Lower leg skin (tissue), 4 donors: ENCODE data around the gene SLC12A9. TPM values are rescaled to one million over a fixed set of nuclear protein-coding genes. Genes with fewer than 3 reads are reported as not detected.

ENCODE experiments used
- DNase-seq, 2 donors: peaks; one replicate each; pipeline ENCODE4 v3.0.0-alpha.2; 2019; ENCODE audit warnings: low spot score in 2 of 2
- H3K4me3 ChIP-seq: fragments of 200-600 bp; sonication (generic); 2 replicates; pipeline ENCODE4 v1.5.1; 2017; ENCODE audit warnings: mild to moderate bottlenecking, low read depth; ENCODE audit not compliant: poor library complexity, severe bottlenecking
- CTCF ChIP-seq, 3 donors: fragments of 450-650 bp; IDR thresholded peaks; one replicate each; pipeline ENCODE4 v1.5.1; 2016; ENCODE audit warnings: antibody characterized with exemption in 3 of 3, mild to moderate bottlenecking in 3 of 3, moderate library complexity in 2 of 3
- POLR2A ChIP-seq, 2 donors: fragments of 450-650 bp; IDR thresholded peaks; one replicate each; pipeline ENCODE4 v1.6.1; 2016 to 2017; ENCODE audit warnings: antibody characterized with exemption in 2 of 2, mild to moderate bottlenecking in 1 of 2, moderate library complexity in 1 of 2
- whole genome bisulfite sequencing, 2 donors: methylation state at CpG; one replicate each; pipeline ENCODE4 v1.1.5; 2018; 5-methylcytosine and 5-hydroxymethylcytosine counted together
- intact Hi-C: fragments of 100-400 bp; cut with DNase I; formaldehyde crosslinking; loops from one replicate; pipeline ENCODE4 v1.15.0; 2023; ENCODE audit warnings: low total_unique reads
- microRNA-seq, 2 donors: library from miRNA; unstranded; fragments of <30 nt; microRNA quantifications; one replicate each; pipeline ENCODE4, GENCODE V29; 2016; ENCODE audit warnings: borderline replicate concordance in 2 of 2, borderline number of aligned reads in 1 of 2
- total RNA-seq, 4 donors: library from RNA; depleted of rRNA; stranded (reverse); fragments of >200 nt; gene quantifications; one replicate each; pipeline ENCODE4 v1.1.0, GENCODE V29; 2016

Gene SLC12A9
- total RNA-seq, 4 donors from 2014 or later: 14.0 to 32.9 (median 21.8) TPM

- TF ChIP-seq POLR2A (IDR thresholded peaks at IDR 0.05): no peak
- TF ChIP-seq CTCF (IDR thresholded peaks at IDR 0.05): no peak
- no peak for DNase-seq
- intact Hi-C loops: no loop called here
- 66 to 78% methylated on average over 3 of the region's 3 CpGs for WGBS, 2 donors
- no peak overlapping the region for H3K4me3 ChIP-seq
Measured at GRCh38 chr7:100911484-100911883, 59.0 kb downstream of the SLC12A9 start.

- no peak for DNase-seq
Measured at GRCh38 chr7:100914208-100914878, 61.8 kb downstream of the SLC12A9 start.

GRCh38 chr7:100914879-100915447 lies 62.5 kb downstream of the SLC12A9 start:
- no peak overlapping the region for H3K4me3 ChIP-seq
- 84 to 86% methylated on average over 8 of the region's 8 CpGs for WGBS, 2 donors
- TF ChIP-seq POLR2A (IDR thresholded peaks at IDR 0.05) (no peak), CTCF (IDR thresholded peaks at IDR 0.05) (no peak)
- intact Hi-C loops: no loop called here
- DNase-seq: no peak

More at GRCh38 chr7:100914208-100914878, 61.8 kb downstream of the SLC12A9 start:
- WGBS, 2 donors: 89% methylated on average over 15 of the region's 15 CpGs
- TF ChIP-seq POLR2A (IDR thresholded peaks at IDR 0.05) (no peak), CTCF (IDR thresholded peaks at IDR 0.05) (no peak)
- intact Hi-C loops: no loop called here
- H3K4me3 ChIP-seq: no peak overlapping the region

Small RNAs within 50 kb of the gene (microRNA-seq; reads per million reads assigned to microRNA genes)
- gene MIR6875: 0.57 to 1.4 reads per million in 2 donors

Other genes with a start within 250 kb of the SLC12A9 start
- 10 to 100 TPM; 22.3 to 33.5 (median 26.9) TPM for gene MOSPD3, start 240.2 kb upstream of the SLC12A9 start, total RNA-seq
- 1 to 10 TPM; 1.3 to 3.4 (median 1.6) TPM for gene TFR2, start 211.2 kb upstream of the SLC12A9 start, total RNA-seq
- gene ACTL6B, start 196.3 kb upstream of the SLC12A9 start, total RNA-seq: not detected
- 100 to 1,000 TPM; 309 to 439 (median 353) TPM for gene GNB2, start 179.0 kb upstream of the SLC12A9 start, total RNA-seq
- 10 to 100 TPM; 34.9 to 56.6 (median 40.0) TPM for gene GIGYF1, start 158.5 kb upstream of the SLC12A9 start, total RNA-seq
- gene POP7, start 146.6 kb upstream of the SLC12A9 start, total RNA-seq: 10 to 100 TPM; 51.3 to 72.7 (median 70.3) TPM
- under 1 TPM in 2 of 4 donors, not detected in 2; 0.17 to 0.25 TPM for gene EPO, start 132.2 kb upstream of the SLC12A9 start, total RNA-seq
- under 1 TPM; 0.04 to 0.16 (median 0.06) TPM for gene ZAN, start 119.1 kb upstream of the SLC12A9 start, total RNA-seq
- gene EPHB4, start 25.2 kb upstream of the SLC12A9 start, total RNA-seq: 10 to 100 TPM; 51.1 to 72.2 (median 60.9) TPM
- gene TRIP6, start 14.7 kb downstream of the SLC12A9 start, total RNA-seq: 10 to 100 TPM; 71.8 to 88.7 (median 81.0) TPM
- 100 to 1,000 TPM in 2 of 4 donors, 10 to 100 TPM in 2; 73.3 to 129 (median 107) TPM for gene SRRT, start 22.4 kb downstream of the SLC12A9 start, total RNA-seq
- 1 to 10 TPM; 3.9 to 6.1 (median 5.2) TPM for gene UFSP1, start 37.0 kb downstream of the SLC12A9 start, total RNA-seq
- gene ACHE, start 43.2 kb downstream of the SLC12A9 start, total RNA-seq: 1 to 10 TPM in 2 of 4 donors, under 1 TPM in 1, not detected in 1; 0.88 to 2.7 (median 1.1) TPM
- under 1 TPM in 3 of 4 donors, not detected in 1; 0.03 to 0.67 (median 0.12) TPM for gene MUC3A, start 96.8 kb downstream of the SLC12A9 start, total RNA-seq
- not detected for gene MUC12, start 116.9 kb downstream of the SLC12A9 start, total RNA-seq
- gene MUC17, start 167.4 kb downstream of the SLC12A9 start, total RNA-seq: not detected
- gene TRIM56, start 232.8 kb downstream of the SLC12A9 start, total RNA-seq: 10 to 100 TPM; 13.9 to 22.2 (median 17.3) TPM